HCT116 (cell line): ENCODE results near the gene TCHH. TPM values are rescaled to one million over a fixed set of nuclear protein-coding genes. Genes with fewer than 3 reads are reported as not detected.

Experiments used
- ATAC-seq: fragments of 200-7000 bp; cut with Tn5 transposase; 2 replicates; pipeline ENCODE4 v1.9.1; 2020; ENCODE audit warnings: mild to moderate bottlenecking, moderate library complexity
- BruUV-seq: library from RNA; stranded (reverse); fragments of 400-500 nt; replicated peaks from 2 replicates; lab custom pipeline; 2021; lab: Mats Ljungman, UMichigan
- CTCF ChIA-PET: fragments of 300-600 bp; sonication (Branson Sonifier 250); formaldehyde crosslinking; loops from one replicate; lab custom pipeline; 2021; ENCODE audit warnings: antibody characterized with exemption; lab: Charles Lee
- POLR2A ChIA-PET: fragments of 300-600, 350-600 bp; sonication (Branson Sonifier 250); formaldehyde crosslinking; loops from one replicate; lab custom pipeline; 2021; ENCODE audit warnings: antibody characterized with exemption; lab: Charles Lee
- RAD21 ChIA-PET, 2 experiments: fragments of 300-600 bp; sonication (Branson Sonifier 250); formaldehyde crosslinking; loops; one replicate each; lab custom pipeline; 2023; ENCODE audit warnings: low total read pairs in 2 of 2; ENCODE audit not compliant: uncharacterized antibody in 2 of 2, unreplicated experiment in 2 of 2, low non-redundant PET in 1 of 2; lab: Charles Lee
- DNase-seq: peaks from one replicate; pipeline ENCODE4 v3.0.0-alpha.2; 2010; ENCODE audit warnings: low read depth, low spot score
- H2AFZ ChIP-seq: fragments of 200-600 bp; shearing (Covaris generic), sonication (generic); 2 replicates; pipeline ENCODE4 v1.6.1; 2017; ENCODE audit warnings: low read depth, mixed run types, mixed read lengths, antibody characterized with exemption, low read length; ENCODE audit not compliant: poor library complexity, severe bottlenecking
- H3K27ac ChIP-seq: 2 replicates; pipeline ENCODE4 v1.5.1; 2012; ENCODE audit warnings: low read depth, low read length
- H3K27me3 ChIP-seq: fragments of 200-600 bp; sonication (generic); 2 replicates; pipeline ENCODE4 v1.6.1; 2016; ENCODE audit warnings: mixed run types, low read length, mixed read lengths; ENCODE audit not compliant: insufficient read depth
- H3K36me3 ChIP-seq, 2 experiments: fragments of 200-500 bp in 1 of 2; fragments of 200-600 bp in 1 of 2; sonication (Bioruptor generic) in 1 of 2; sonication (generic) in 1 of 2; 2 replicates each; pipeline versions ENCODE4 v1.5.1 to v1.6.1; 2014 to 2016; ENCODE audit warnings: low read length in 2 of 2, inconsistent platforms in 1 of 2, mixed read lengths in 1 of 2, mixed run types in 1 of 2; ENCODE audit not compliant: insufficient read depth in 2 of 2, control insufficient read depth in 1 of 2
- H3K4me1 ChIP-seq, 2 experiments: fragments of 200-600 bp in 1 of 2; sonication (generic) in 1 of 2; 2 replicates each; pipeline versions ENCODE4 v1.5.1 to v1.6.1; 2012 to 2017; ENCODE audit warnings: low read length in 2 of 2, inconsistent platforms in 1 of 2, mild to moderate bottlenecking in 1 of 2, mixed read lengths in 1 of 2, mixed run types in 1 of 2, moderate library complexity in 1 of 2; ENCODE audit not compliant: insufficient read depth in 2 of 2, control insufficient read depth in 1 of 2
- H3K4me2 ChIP-seq: fragments of 200-600 bp; sonication (generic); 2 replicates; pipeline ENCODE4 v1.6.1; 2017; ENCODE audit warnings: mixed run types, low read length, mixed read lengths
- H3K4me3 ChIP-seq, 2 experiments: fragments of 200-600 bp in 1 of 2; sonication (generic) in 1 of 2; replicated peaks in 1 of 2; 2 replicates each; pipeline ENCODE4 v1.5.1; 2011 to 2016; ENCODE audit warnings: low read length in 2 of 2, control low read depth in 1 of 2, low read depth in 1 of 2, mild to moderate bottlenecking in 1 of 2, mixed read lengths in 1 of 2, mixed run types in 1 of 2
- H3K79me2 ChIP-seq: fragments of 200-600 bp; sonication (generic); 2 replicates; pipeline ENCODE4 v1.6.1; 2017; ENCODE audit warnings: mild to moderate bottlenecking, mixed run types, low read length, moderate library complexity, mixed read lengths; ENCODE audit not compliant: insufficient read depth
- H3K9ac ChIP-seq: fragments of 200-600 bp; sonication (generic); 2 replicates; pipeline ENCODE4 v1.6.1; 2016; ENCODE audit warnings: low read length, mixed read lengths
- H3K9me2 ChIP-seq: fragments of 200-600 bp; sonication (generic), shearing (Covaris generic); 2 replicates; pipeline ENCODE4 v1.6.1; 2017; ENCODE audit warnings: mixed run types, mild to moderate bottlenecking, moderate library complexity; ENCODE audit not compliant: insufficient read depth
- H3K9me3 ChIP-seq, 2 experiments: fragments of 200-500 bp in 1 of 2; fragments of 200-600 bp in 1 of 2; sonication (Bioruptor generic) in 1 of 2; sonication (generic) in 1 of 2; 2 replicates each; pipeline ENCODE4 v1.6.1; 2014 to 2017; ENCODE audit warnings: low read length in 2 of 2, mixed read lengths in 2 of 2, inconsistent platforms in 1 of 2, low read depth in 1 of 2, mild to moderate bottlenecking in 1 of 2, mixed run types in 1 of 2, moderate library complexity in 1 of 2; ENCODE audit not compliant: control insufficient read depth in 1 of 2, insufficient read depth in 1 of 2
- H4K20me1 ChIP-seq: fragments of 200-600 bp; sonication (generic), shearing (Covaris generic); 2 replicates; pipeline ENCODE4 v1.6.1; 2017; ENCODE audit warnings: mixed run types, mild to moderate bottlenecking, moderate library complexity; ENCODE audit not compliant: insufficient read depth
- CBX3 ChIP-seq: IDR thresholded peaks from 2 replicates; pipeline ENCODE4 v1.6.1; 2012; ENCODE audit warnings: low read depth
- CEBPB ChIP-seq: IDR thresholded peaks from 2 replicates; pipeline ENCODE4 v1.6.1; 2012; ENCODE audit warnings: low read depth
- EGR1 ChIP-seq: IDR thresholded peaks from 2 replicates; pipeline ENCODE4 v1.6.1; 2012; ENCODE audit warnings: low read depth
- EZH2 ChIP-seq: fragments of 200-600 bp; sonication (generic); IDR thresholded peaks from 2 replicates; pipeline ENCODE4 v1.6.1; 2017; ENCODE audit warnings: antibody characterized with exemption, mixed run types
- POLR2A ChIP-seq: IDR thresholded peaks from 2 replicates; pipeline ENCODE4 v1.7.0; 2011; ENCODE audit warnings: borderline replicate concordance; ENCODE audit not compliant: insufficient read depth, insufficient read length; ENCODE audit errors: extremely low read depth
- POLR2AphosphoS5 ChIP-seq: IDR thresholded peaks from 2 replicates; pipeline ENCODE4 v1.6.1; 2011; ENCODE audit warnings: mild to moderate bottlenecking, low read depth, low read length, moderate library complexity
- RAD21 ChIP-seq: IDR thresholded peaks from 2 replicates; pipeline ENCODE4 v1.6.1; 2012; ENCODE audit warnings: low read depth, mild to moderate bottlenecking
- SIN3A ChIP-seq: IDR thresholded peaks from 2 replicates; pipeline ENCODE4 v1.6.1; 2012; ENCODE audit warnings: low read depth
- SP1 ChIP-seq: IDR thresholded peaks from 2 replicates; pipeline ENCODE4 v1.6.1; 2012; ENCODE audit warnings: low read depth
- SRF ChIP-seq: IDR thresholded peaks from 2 replicates; pipeline ENCODE4 v1.6.1; 2012; ENCODE audit warnings: low read depth
- TCF7L2 ChIP-seq: IDR thresholded peaks from 2 replicates; pipeline ENCODE4 v1.7.0; 2011; ENCODE audit warnings: borderline replicate concordance, inconsistent platforms; ENCODE audit not compliant: insufficient read depth, insufficient read length; ENCODE audit errors: extremely low read depth
- YY1 ChIP-seq: IDR thresholded peaks from 2 replicates; pipeline ENCODE4 v1.6.1; 2011; ENCODE audit warnings: low read length, low read depth, moderate library complexity, mild to moderate bottlenecking; ENCODE audit not compliant: insufficient replicate concordance; ENCODE audit errors: extremely low read depth
- ZFX ChIP-seq: fragments of 450-650 bp; IDR thresholded peaks from 2 replicates; pipeline ENCODE4 v1.6.1; 2017
- intact Hi-C: fragments of 100-400 bp; cut with micrococcal nuclease; formaldehyde crosslinking; loops from 2 replicates; pipeline ENCODE4 v1.10.0; 2022
- total RNA-seq: library from RNA; stranded (reverse); gene quantifications from one replicate; pipeline ENCODE4 v1.2.1, GENCODE V29; 2021; ENCODE audit not compliant: unreplicated experiment
- TF ChIP-seq, protein P1 (sequence below), 3 experiments: fragments of 200-600 bp in 1 of 3; sonication (generic) in 1 of 3; IDR thresholded peaks in 2 of 3; conservative IDR thresholded peaks in 1 of 3; 2 replicates each; pipeline ENCODE4 v1.5.1; 2012 to 2017; ENCODE audit warnings: low read depth in 2 of 3, low read length in 2 of 3, antibody characterized with exemption in 1 of 3, borderline replicate concordance in 1 of 3, control low read depth in 1 of 3, mild to moderate bottlenecking in 1 of 3, mixed read lengths in 1 of 3, mixed run types in 1 of 3, moderate library complexity in 1 of 3; ENCODE audit not compliant: insufficient read depth in 1 of 3
- TF ChIP-seq, protein P2 (sequence below): IDR thresholded peaks from 2 replicates; pipeline ENCODE4 v1.6.1; 2012

The TCHH gene
- total RNA-seq, 1 experiment from 2014 or later = 0.02 TPM

DNA sequence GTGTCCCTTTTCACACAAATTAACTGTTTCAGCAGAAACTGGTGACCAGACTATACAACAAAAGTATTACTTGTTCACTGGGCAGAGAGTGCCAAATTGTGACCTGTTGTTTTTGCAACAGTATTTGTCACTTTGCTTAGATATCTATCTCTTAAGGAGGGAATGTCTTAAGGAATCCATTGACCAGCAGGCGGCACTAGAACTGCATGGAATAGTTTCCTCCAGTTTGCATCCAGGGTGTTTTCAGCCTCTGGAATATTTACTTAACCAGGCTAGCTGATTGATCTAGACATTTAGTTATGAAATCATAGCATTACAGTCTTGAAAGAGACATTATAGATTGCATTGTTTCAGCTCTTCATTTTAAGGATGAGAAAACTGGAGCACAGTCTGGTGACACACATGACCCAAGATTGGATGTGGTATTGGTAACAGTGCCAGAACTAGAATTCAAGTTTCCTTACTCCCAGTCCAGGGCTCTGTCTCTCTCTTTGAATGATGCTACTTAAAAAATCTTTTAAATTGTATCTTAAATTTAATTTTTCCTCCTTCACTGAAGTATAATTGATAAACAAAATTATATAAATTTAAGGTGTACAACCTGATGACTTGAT, 26.8 kb upstream of the TCHH start:
- H3K9ac ChIP-seq = no peak overlapping the region
- DNase-seq = peak; percentile 63
- no peaks in the 10 kb centered on the region; a peak in 1 of 4 replicates for H3K9me3 ChIP-seq
- no peak for TF ChIP-seq SP1
- TF ChIP-seq, protein P1, sequence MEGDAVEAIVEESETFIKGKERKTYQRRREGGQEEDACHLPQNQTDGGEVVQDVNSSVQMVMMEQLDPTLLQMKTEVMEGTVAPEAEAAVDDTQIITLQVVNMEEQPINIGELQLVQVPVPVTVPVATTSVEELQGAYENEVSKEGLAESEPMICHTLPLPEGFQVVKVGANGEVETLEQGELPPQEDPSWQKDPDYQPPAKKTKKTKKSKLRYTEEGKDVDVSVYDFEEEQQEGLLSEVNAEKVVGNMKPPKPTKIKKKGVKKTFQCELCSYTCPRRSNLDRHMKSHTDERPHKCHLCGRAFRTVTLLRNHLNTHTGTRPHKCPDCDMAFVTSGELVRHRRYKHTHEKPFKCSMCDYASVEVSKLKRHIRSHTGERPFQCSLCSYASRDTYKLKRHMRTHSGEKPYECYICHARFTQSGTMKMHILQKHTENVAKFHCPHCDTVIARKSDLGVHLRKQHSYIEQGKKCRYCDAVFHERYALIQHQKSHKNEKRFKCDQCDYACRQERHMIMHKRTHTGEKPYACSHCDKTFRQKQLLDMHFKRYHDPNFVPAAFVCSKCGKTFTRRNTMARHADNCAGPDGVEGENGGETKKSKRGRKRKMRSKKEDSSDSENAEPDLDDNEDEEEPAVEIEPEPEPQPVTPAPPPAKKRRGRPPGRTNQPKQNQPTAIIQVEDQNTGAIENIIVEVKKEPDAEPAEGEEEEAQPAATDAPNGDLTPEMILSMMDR (IDR thresholded peaks at IDR 0.05 in 2 of 3, conservative IDR thresholded peaks at IDR 0.05 in 1 of 3; ENCODE audit: borderline replicate concordance in 1 of 3, insufficient read depth in 1 of 3, low read depth in 2 of 3, low read length in 2 of 3) = peak; percentile 80 to 94 (median 93)
- TF ChIP-seq RAD21 = peak; percentile 97
- TF ChIP-seq, all 23 proteins: peak for 2
- Histone ChIP-seq H4K20me1 (no peaks in the 10 kb centered on the region), H3K36me3 (no peaks in the 10 kb centered on the region), H3K9me2 (no peaks in the 10 kb centered on the region), H3K79me2 (no peaks in the 10 kb centered on the region), H3K27ac (no peak overlapping the region), H3K4me2 (no peak overlapping the region), H3K4me1 (no peaks in the 10 kb centered on the region), H3K27me3 (peaks cover 26% of the 10 kb centered on the region), H2AFZ (no peak overlapping the region), H3K4me3 (no peak overlapping the region)
- intact Hi-C loops = loop anchor here (1.0 to 2.0 kb wide), 4 partner anchors 43 to 319 kb away; no protein-coding TSS in a partner anchor
- RAD21 ChIA-PET = interaction anchor here in 1 of 2 experiments (0.8 to 1.0 kb wide), 3 partner anchors 44 to 89 kb away, joined by 3 to 5 read pairs (median 3); no protein-coding TSS in a partner anchor
- ATAC-seq = peak; percentile 91
- CTCF ChIA-PET = interaction anchor here (0.6 to 3.6 kb wide), 7 partner anchors 8 to 317 kb away, joined by 3 to 56 read pairs (median 3); no protein-coding TSS in a partner anchor
- POLR2A ChIA-PET = no interaction called here
- no TSS peak for BruUV-seq

DNA sequence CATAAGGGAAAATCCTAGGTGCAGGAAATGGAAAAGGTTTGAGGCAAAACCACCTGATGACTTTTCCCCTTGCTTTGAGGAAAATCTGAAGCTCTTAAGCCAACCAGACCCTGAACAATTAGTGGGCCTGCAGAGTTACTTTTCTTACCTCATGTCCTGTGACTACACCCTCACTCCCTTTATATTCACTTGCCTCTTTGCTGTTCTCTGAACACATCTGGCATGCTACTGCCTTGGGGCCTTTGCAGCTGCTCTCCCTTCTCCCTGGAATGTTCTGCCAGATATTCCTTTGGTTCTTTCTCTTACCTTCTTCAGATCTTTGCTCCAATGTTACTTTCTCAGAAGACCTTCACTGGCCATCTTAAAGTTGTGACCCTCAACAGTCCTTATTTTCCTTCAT, 22.0 kb upstream of the TCHH start:
- peaks cover 42% of the 10 kb centered on the region for H3K27me3 ChIP-seq
- no TSS peak for BruUV-seq
- H3K9ac ChIP-seq = no peak overlapping the region
- ChIA-PET POLR2A (no interaction called here), RAD21 (interaction anchor here in 1 of 2 experiments (1.8 kb wide), 1 partner anchor 47 kb away, joined by 3 read pairs; no protein-coding TSS in a partner anchor), CTCF (interaction anchor here (1.1 to 1.2 kb wide), 2 partner anchors 45 to 84 kb away, joined by 3 to 6 read pairs; no protein-coding TSS in a partner anchor)
- H3K27ac ChIP-seq = no peak overlapping the region
- ATAC-seq = no peak
- H3K4me2 ChIP-seq = no peak overlapping the region
- no peaks in the 10 kb centered on the region for H3K79me2 ChIP-seq
- H3K9me3 ChIP-seq = no peaks in the 10 kb centered on the region
- DNase-seq = no peak
- H2AFZ ChIP-seq = no peak overlapping the region
- no peaks in the 10 kb centered on the region for H3K4me1 ChIP-seq
- no peaks in the 10 kb centered on the region for H4K20me1 ChIP-seq
- intact Hi-C loops = no loop called here
- H3K36me3 ChIP-seq = no peaks in the 10 kb centered on the region
- H3K4me3 ChIP-seq = no peak overlapping the region
- no peaks in the 10 kb centered on the region for H3K9me2 ChIP-seq
- TF ChIP-seq EZH2 (no peak), CEBPB (no peak), CBX3 (no peak), POLR2AphosphoS5 (no peak), ZFX (no peak), SIN3A (no peak), SP1 (no peak), TCF7L2 (no peak), EGR1 (no peak), YY1 (no peak), POLR2A (no peak), RAD21 (no peak), SRF (no peak)
- TF ChIP-seq, protein P2, sequence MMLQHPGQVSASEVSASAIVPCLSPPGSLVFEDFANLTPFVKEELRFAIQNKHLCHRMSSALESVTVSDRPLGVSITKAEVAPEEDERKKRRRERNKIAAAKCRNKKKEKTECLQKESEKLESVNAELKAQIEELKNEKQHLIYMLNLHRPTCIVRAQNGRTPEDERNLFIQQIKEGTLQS = no peak
- TF ChIP-seq, protein P1 (IDR thresholded peaks at IDR 0.05 in 2 of 3, conservative IDR thresholded peaks at IDR 0.05 in 1 of 3; ENCODE audit: borderline replicate concordance in 1 of 3, insufficient read depth in 1 of 3, low read depth in 2 of 3, low read length in 2 of 3) = no peak
